GM10847 (cell line): Measurements from ENCODE around the gene UBQLN4.

ENCODE experiments used
- POLR2A ChIP-seq: IDR thresholded peaks from 2 replicates; pipeline ENCODE4 v1.6.1; 2011; ENCODE audit not compliant: insufficient read length; ENCODE audit errors: extremely low read depth

The UBQLN4 gene

DNA sequence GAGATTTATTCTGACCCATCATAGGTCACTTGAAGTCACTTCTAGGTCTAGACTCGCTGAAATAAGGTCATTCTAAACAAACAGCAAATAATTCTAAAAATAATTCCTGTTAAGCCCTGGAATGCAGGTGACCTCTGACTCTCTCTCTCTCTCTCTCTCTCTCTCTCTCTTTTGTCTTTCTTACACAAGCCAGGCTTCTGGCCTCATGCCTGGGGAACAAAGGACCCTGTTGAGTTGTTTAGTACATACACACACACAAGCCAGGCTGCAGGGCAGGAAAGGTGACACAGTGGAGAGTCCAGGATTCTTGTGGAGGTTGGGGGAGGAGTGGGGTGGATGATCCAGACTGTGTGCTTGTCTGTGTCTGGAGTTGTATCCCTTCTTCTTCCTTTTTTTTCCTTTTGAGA lies 32.7 kb upstream of the UBQLN4 start:
- TF ChIP-seq POLR2A = no peak

DNA sequence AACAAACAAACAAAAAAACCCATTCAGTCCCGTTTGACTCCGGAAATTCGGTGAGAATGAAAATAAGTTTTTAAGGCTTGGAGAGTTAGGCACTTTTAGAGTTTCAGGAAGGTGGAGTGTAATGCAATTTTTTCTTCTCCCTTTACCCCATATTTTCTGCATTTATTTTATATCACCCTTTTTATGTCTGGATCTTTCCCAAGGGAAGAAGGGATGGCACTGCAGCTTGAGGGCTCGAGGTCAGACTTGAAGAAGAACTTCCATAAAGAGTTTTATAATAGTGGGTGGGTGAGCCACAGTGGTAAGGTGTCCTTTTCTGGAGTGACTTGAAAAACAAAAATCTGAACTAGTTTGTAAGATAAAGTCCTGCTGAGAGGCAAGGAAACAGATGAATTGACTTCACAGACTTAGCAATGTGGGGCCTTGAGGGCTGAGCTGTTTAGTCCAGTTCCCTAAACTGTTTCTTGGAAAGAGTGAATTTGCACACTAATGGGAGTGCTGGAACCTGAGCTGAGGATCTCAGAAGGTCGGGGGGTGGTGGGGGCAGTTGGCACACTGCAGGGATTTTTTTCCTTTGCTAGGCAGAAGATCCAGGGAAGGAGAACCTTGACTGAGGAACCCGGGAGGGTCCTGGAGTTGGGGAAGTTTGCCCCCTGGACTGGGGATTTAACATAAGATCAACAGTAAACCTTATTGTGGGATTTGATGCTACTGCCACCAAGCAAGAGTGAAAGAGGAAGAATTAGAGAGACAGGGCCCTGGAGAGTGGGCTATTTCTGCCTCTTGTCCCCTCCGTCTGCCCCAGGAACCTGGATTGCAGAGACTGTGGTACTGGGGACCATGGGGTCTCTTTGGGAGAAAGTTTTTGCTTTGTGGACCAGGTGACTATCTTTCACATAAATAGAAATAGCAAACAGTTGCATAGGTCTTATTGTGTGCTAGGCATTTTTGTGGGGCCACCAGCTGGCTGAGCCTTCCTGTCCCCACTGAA lies 30.5 kb upstream of the UBQLN4 start:
- TF ChIP-seq POLR2A = no peak

DNA sequence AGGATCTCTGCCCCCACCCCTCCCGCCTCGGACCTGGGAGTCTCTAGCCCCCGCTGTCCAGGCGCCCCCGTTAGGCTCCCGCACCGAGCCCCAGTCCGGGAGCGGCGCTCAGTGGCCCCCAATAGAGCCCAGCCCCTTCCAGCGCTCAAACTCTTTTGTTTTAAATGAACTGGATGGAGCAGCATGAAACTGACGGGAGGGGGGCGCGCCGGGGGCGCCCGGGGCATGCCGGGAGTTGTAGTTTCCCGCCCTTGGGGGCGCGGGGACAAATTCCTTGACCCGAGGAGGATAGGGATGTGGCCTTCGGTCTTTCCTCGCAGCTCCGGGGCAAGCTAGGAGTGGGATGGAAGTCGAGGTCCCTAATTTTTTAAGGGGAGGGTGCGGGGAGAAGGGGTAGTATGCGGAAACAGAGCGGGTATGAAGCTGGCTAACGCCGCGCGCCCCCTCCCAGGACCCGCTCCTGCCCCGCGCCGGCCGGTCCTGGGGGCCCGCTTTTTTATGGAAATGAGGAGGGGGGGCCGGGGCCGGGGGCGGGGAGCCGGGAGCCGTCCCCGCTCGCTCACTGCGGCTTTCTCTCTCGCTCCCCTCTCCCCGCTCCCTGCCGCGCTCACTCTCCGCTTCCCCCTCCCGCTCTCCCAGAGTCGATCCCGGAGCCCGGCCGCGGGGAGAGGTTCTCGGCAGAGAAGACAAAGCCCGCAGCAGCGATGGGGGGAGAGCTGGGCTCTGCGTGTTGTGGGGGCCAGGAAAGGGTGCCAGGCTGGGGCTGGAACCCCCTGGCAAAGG lies 28.9 kb upstream of the UBQLN4 start, which contains the start of gene MEX3A:
MEX3A (minus strand) TSS at position 157 of the 783 bp plus-strand sequence. CDS start 467 bp downstream, outside the sequence.
- TF ChIP-seq POLR2A = no peak

DNA sequence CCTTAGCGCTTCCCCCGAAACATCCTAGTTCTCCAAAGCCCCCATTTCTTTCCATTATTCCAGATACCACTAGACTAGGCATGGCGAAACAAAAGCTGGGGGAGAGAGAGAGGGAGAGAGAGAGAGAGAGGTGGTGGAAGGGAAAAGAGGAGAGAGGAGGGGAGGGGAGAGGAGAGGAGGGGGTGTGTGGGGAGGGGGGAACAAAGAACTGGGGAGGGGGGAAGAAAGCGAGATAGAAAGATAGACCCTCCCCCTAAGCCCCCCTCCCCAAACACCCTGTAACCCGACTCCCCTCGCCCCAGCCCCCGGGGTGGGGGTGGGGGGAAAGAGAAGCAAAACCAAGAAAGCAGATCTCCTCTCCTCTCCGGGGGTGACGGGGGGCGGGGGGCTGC lies 28.3 kb upstream of the UBQLN4 start:
- TF ChIP-seq POLR2A = no peak

DNA sequence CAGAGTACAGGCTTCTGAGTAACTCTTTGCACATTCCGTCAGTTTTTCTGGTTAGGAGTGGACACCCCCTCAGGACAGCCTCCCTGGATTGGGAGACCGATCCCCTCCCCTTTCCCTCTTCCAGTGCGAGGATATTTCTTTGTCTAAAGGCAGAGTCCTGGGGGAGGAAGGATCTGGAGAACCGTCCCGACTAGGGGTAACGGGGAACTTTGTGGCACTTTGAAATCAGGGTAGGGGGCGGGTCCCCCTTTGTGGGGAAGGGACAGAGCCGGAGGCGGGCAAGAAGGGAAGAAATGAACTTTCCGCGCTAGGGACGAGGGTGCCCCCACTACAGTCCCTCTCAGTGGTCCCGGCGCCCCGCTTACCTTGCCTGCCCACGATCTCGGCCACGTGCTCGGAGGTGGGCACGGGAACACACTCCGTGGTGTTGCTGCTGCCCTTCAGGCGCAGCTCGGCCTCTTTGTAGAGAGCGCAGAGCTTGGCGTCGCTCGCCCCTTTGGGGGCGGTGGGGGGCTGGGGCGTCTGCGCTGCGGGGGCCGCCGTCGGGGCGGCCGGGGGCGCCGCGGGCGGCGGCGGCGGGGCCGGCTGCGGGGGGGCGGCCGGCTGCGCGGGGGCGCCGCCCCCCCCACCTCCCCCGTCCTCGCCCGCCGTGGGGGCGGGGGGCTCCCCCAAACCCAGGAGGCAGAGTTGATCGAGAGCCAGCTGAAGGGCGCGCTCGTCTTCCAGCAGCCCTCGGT lies 27.8 kb upstream of the UBQLN4 start:
- no peak for TF ChIP-seq POLR2A

DNA sequence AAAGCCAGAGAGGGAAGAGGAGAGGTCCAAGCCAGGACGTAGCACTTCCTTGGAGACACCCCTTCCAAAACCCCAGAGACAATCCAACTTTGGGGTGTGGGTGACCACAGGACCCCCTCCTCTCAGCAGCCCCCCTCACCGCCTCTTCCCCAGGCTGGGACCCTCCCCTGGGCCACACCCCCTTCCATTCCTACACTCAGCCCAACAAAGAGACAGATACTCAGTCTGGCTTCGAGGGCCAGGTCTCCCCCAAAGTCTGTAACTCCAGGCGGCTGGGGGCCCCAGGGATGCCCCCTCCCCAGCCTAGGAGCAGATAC lies 27.2 kb upstream of the UBQLN4 start:
- no peak for TF ChIP-seq POLR2A

DNA sequence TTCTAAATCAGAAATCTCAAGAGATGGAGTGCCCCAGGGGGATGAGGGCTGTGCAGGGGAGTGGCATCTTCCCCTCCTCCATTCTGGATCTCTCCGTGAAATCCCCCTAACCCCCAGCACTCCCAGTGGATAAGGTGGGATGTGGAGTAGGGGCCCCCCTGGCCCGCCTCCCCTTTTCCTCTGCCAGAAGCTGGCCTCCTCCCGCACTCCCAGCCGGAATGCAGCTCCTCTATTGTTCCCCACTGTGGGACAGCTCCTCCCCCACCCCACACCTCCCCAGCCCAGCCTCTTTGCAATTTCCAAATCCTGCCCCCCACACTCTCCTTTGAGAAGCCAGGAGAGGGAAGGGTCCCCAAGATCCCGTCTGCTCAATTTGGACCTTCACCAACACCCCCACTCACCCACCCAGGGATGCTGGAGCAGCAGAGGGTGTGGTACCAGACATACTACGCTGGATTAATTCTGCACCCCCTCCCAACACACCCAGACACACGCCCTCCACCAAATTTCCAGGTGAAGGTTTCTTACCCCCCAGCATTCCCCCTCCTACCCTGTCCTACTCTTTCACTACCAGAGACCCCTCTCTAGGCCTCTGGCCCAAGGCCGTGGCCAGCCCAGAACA lies 26.8 kb upstream of the UBQLN4 start:
- TF ChIP-seq POLR2A = no peak

DNA sequence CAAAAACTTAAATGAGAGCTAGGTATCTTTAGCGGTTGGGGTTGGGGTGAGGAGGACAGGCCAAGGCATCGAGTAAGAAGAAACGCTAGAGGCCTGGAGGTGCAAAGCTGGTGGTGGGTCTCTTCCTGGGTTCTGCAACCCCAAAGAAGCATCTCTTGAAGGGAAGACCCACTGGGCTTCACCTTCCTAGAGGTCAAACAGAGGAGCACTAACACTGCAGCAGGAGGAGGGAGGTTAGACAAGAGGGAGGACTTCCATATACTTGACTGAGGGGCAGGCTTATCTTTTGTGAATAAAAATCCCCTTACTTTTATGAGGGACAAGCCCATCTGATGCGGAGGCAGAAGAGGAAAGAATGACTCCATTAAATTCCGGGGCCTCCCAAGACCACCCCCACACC lies 26.2 kb upstream of the UBQLN4 start:
- TF ChIP-seq POLR2A = no peak

DNA sequence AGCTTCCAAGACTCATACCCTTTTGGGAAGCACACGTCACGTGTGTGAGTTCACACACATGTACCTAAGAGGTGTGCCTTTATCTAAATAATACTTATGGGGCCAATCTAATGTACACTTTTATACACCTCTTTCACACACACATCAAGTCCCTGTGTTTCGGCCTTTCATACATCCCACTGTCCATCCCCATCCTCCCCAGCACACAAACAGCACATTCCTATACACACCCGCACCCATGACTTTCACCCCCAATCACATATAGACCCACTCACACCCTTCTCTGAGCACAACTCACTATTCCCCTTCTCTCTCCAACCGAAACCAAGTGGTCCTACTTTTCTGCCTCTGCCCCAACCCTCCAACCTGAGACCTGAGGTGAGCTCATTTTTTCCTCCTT lies 25.1 kb upstream of the UBQLN4 start:
- no peak for TF ChIP-seq POLR2A

DNA sequence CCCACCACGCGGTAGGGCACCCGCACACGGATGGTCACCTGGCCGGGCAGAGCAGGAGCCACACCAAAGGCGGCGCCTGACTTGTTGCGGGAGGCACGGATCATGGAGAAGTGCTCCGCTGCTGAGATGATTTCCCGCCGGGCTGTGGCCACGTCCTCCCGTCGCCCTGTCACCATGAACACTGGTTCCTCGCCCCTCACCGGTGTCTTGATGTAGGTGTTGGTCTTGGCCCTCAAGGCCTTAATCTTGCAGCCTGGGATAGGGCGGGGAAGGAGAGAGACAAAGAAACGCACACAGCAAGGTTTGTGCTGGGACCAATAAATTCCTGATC lies 23.8 kb upstream of the UBQLN4 start:
- no peak for TF ChIP-seq POLR2A

DNA sequence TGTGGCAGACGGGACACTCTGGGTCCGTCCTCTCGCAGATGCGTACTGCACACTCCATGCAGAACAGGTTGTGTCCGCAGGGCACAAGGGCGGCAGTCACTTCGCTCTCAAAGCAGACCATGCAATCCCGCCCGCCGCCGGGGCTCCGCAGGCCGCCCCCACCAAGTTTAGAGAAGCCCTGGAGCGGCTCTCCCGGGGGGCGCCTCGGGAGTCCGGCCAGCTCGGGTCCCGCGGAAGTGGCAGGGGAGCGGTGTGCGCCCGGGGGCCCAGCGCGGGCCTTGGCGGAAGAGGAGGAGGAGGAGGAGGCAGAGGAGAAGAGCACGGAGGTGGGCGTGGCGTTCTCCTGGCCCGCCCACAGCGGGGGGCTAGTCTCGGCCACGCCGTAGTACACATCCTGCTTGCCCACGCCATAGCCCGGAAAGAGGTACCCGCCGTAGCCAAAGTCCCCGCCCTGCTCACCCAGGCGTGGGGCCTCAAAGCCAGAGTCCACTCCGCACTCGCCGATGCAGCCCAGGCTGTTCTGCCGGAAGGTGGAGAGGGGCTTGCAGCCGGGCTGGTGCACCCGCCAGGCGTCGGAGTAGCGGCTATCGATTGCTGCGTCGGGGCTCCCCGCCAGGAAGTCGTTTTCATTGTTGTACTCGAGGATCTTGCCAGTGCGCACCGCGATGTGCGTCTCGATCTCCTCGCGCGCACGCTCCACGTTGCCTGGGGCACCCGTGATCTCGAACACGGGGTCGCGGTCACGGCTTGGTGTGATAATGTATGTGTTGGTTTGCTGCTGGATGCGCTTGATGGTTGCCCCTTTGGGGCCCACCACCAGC lies 23.2 kb upstream of the UBQLN4 start:
- TF ChIP-seq POLR2A = no peak

DNA sequence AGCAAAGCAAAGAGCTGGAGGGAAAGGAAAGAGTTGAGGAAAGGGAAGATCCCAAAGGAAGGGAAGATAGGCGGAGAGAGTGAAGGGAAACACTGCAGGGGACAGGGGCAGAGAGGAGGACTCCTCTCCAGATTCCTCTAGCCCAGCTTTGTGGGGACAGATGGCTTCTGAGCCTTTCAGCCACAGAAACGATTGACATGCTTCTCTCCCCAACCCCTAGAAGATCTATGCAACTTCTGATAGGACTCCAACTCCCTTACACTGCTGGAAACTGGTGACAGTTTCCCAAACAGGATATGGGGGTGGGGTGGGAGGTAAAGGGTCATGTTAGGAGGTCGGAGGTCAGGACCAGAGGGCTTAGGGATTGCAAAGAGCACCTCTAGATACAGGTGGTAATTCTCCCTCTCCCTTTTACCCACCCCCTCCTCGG lies 22.2 kb upstream of the UBQLN4 start:
- TF ChIP-seq POLR2A = no peak

DNA sequence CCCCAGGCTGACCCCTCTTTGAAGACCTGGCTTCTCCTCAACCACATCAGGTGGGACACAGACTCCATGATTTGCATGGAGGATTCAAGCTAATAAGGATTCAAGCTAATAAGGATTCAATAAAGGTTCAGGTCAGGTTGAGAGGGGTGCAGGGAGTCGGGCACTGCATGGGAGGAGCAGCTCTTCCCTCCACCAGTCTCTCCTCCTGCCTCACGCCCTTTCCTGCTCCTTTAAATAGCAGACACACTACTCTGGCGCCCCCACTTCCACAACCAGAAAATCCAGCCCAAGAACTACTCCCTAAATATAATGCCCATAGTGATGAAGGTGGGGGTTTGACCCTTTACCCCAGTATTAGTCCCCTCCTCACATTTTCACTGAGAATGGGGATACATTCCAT lies 21.6 kb upstream of the UBQLN4 start:
- no peak for TF ChIP-seq POLR2A

DNA sequence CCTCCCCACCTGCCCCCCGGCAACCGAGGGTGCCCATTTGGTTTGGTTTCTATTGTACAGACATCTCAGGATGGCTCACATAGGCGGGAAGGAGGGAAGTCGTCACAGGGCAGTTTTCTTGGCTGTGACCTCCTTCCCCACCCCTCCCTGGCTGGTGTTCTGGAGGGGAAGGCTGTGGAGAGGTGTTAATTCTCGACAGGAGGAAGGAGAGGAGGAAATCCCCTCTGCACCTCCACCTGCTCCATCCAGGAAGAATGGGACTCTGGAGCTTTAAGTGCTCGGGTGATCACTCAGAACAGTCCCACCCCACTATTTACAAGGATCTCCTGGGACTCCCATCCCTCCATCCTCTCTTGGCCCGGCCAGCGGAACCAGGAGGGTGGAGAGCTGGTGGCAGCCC lies 21.1 kb upstream of the UBQLN4 start:
- TF ChIP-seq POLR2A = no peak
